GM23338 (cell line): ENCODE data around the gene SLC6A3. TPM values are rescaled to one million over a fixed set of nuclear protein-coding genes. Genes with fewer than 3 reads are reported as not detected.

Source experiments
- ATAC-seq: fragments of 200-7000 bp; cut with Tn5 transposase; 3 replicates; pipeline ENCODE4 v1.9.1; 2020
- DNase-seq: peaks from one replicate; pipeline ENCODE4 v3.0.0-alpha.2; 2015; ENCODE audit warnings: low spot score
- H2AFZ ChIP-seq: fragments of 200-600 bp; sonication (generic); 2 replicates; pipeline ENCODE4 v1.8.0; 2016; ENCODE audit warnings: antibody characterized with exemption, mild to moderate bottlenecking, moderate library complexity
- H3F3A ChIP-seq: fragments of 200-600 bp; sonication (generic); replicated peaks from 2 replicates; pipeline ENCODE4 v1.8.0; 2017; ENCODE audit warnings: antibody characterized with exemption, mixed run types, low read depth
- H3K27ac ChIP-seq: fragments of 200-600 bp; sonication (generic); 2 replicates; pipeline ENCODE4 v1.6.1; 2016; ENCODE audit warnings: low read depth
- H3K27me3 ChIP-seq: fragments of 200-600 bp; sonication (generic); 2 replicates; pipeline ENCODE4 v1.8.0; 2016; ENCODE audit warnings: mild to moderate bottlenecking, mixed run types, moderate library complexity; ENCODE audit not compliant: insufficient read depth
- H3K36me3 ChIP-seq: fragments of 200-600 bp; sonication (generic); 2 replicates; pipeline ENCODE4 v1.8.0; 2016; ENCODE audit warnings: mild to moderate bottlenecking; ENCODE audit not compliant: insufficient read depth
- H3K4me1 ChIP-seq: fragments of 200-600 bp; sonication (generic); 2 replicates; pipeline ENCODE4 v1.8.0; 2016; ENCODE audit warnings: mild to moderate bottlenecking, moderate library complexity; ENCODE audit not compliant: insufficient read depth
- H3K4me2 ChIP-seq: fragments of 200-600 bp; sonication (generic); 2 replicates; pipeline ENCODE4 v1.7.1; 2017; ENCODE audit warnings: mixed run types
- H3K4me3 ChIP-seq: fragments of 200-600 bp; sonication (generic); 2 replicates; pipeline ENCODE4 v1.6.1; 2016; ENCODE audit warnings: mixed run types
- H3K79me2 ChIP-seq: fragments of 200-600 bp; sonication (generic); replicated peaks from 2 replicates; pipeline ENCODE4 v1.8.0; 2017; ENCODE audit warnings: mild to moderate bottlenecking; ENCODE audit not compliant: insufficient read depth
- H3K9me2 ChIP-seq: fragments of 200-600 bp; sonication (generic); 2 replicates; pipeline ENCODE4 v1.8.0; 2017; ENCODE audit not compliant: insufficient read depth
- H4K20me1 ChIP-seq: fragments of 200-600 bp; sonication (generic); replicated peaks from 2 replicates; pipeline ENCODE4 v1.8.0; 2017; ENCODE audit warnings: mild to moderate bottlenecking; ENCODE audit not compliant: insufficient read depth
- H3K27ac Mint-ChIP-seq: 2 replicates; pipeline ENCODE4 v1.8.0; 2020; ENCODE audit warnings: inconsistent platforms, mild to moderate bottlenecking, moderate library complexity, mixed read lengths
- H3K27me3 Mint-ChIP-seq: 3 replicates; pipeline ENCODE4 v1.8.0; 2022; ENCODE audit warnings: low read depth, mild to moderate bottlenecking, moderate library complexity, mixed read lengths, inconsistent platforms; ENCODE audit not compliant: insufficient read depth, poor library complexity
- H3K36me3 Mint-ChIP-seq: 3 replicates; pipeline ENCODE4 v1.8.0; 2021; ENCODE audit warnings: low read depth, mild to moderate bottlenecking, inconsistent platforms, moderate library complexity, mixed read lengths
- H3K4me1 Mint-ChIP-seq: 3 replicates; pipeline ENCODE4 v1.8.0; 2020; ENCODE audit warnings: mild to moderate bottlenecking, inconsistent platforms, mixed read lengths
- H3K4me3 Mint-ChIP-seq: 3 replicates; pipeline ENCODE4 v1.8.0; 2021; ENCODE audit warnings: moderate library complexity, mild to moderate bottlenecking, inconsistent platforms, mixed read lengths
- H3K9me3 Mint-ChIP-seq: 3 replicates; pipeline ENCODE4 v1.8.0; 2020; ENCODE audit warnings: moderate library complexity, mild to moderate bottlenecking, inconsistent platforms, mixed read lengths
- CREB1 ChIP-seq: fragments of 250-450 bp; sonication (Bioruptor Pico); IDR thresholded peaks from 2 replicates; pipeline ENCODE4 v1.5.0; 2020; ENCODE audit warnings: low read depth, mild to moderate bottlenecking, moderate library complexity
- CTCF ChIP-seq, 2 experiments: fragments of 200-600 bp in 1 of 2; sonication (generic) in 1 of 2; conservative IDR thresholded peaks; 2 replicates each; pipeline versions ENCODE4 v1.5.1 to v1.6.1; 2016 to 2017; ENCODE audit warnings: antibody characterized with exemption in 2 of 2, low read depth in 2 of 2, mild to moderate bottlenecking in 2 of 2, moderate library complexity in 1 of 2
- ETS1 ChIP-seq: IDR thresholded peaks from 2 replicates; pipeline ENCODE4 v1.6.1; 2016; ENCODE audit warnings: antibody characterized with exemption
- EZH2 ChIP-seq: fragments of 200-600 bp; sonication (generic); IDR thresholded peaks from one replicate; pipeline ENCODE4 v1.8.0; 2017; ENCODE audit warnings: antibody characterized with exemption, mild to moderate bottlenecking, low read depth; ENCODE audit not compliant: unreplicated experiment
- EZH2phosphoT487 ChIP-seq: fragments of 200-600 bp; sonication (generic); IDR thresholded peaks from one replicate; pipeline ENCODE4 v1.8.1; 2018; ENCODE audit warnings: antibody characterized with exemption; ENCODE audit not compliant: unreplicated experiment
- POLR2AphosphoS5 ChIP-seq: IDR thresholded peaks from 2 replicates; pipeline ENCODE4 v1.6.1; 2016; ENCODE audit warnings: antibody characterized with exemption, low read depth
- STAT1 ChIP-seq: IDR thresholded peaks from one replicate; pipeline ENCODE4 v1.6.1; 2016; ENCODE audit warnings: antibody characterized with exemption; ENCODE audit not compliant: unreplicated experiment
- ZNF114 ChIP-seq: fragments of 250-450 bp; sonication (Bioruptor Pico); IDR thresholded peaks from 2 replicates; pipeline ENCODE4 v1.5.0; 2020; ENCODE audit warnings: mild to moderate bottlenecking, moderate library complexity
- ZNF331 ChIP-seq: fragments of 250-450 bp; sonication (Bioruptor Pico); IDR thresholded peaks from 2 replicates; pipeline ENCODE4 v1.5.0; 2020; ENCODE audit warnings: low read depth, mild to moderate bottlenecking, moderate library complexity
- ZNF462 ChIP-seq: fragments of 250-450 bp; sonication (Bioruptor Pico); IDR thresholded peaks from 2 replicates; pipeline ENCODE4 v1.5.0; 2020; ENCODE audit warnings: mild to moderate bottlenecking, moderate library complexity
- polyA plus RNA-seq: library from polyadenylated mRNA; unstranded; fragments of >200 nt; fragmentation: Nextera tagmentation; extraction: Ambion mirVana; gene quantifications from 2 replicates; pipeline ENCODE4 v1.2.1, GENCODE V29; 2016
- total RNA-seq: library from RNA; depleted of rRNA; stranded (reverse); fragments of >200 nt; shearing (Covaris generic); gene quantifications from 2 replicates; pipeline ENCODE4 v1.2.3, GENCODE V29; 2014

The SLC6A3 gene
- total and polyA plus RNA-seq, 2 experiments from 2014 or later = 0.76 to 1.0 TPM

GRCh38 chr5:1401536-1402138 lies 43.6 kb downstream of the SLC6A3 start (continued):
- no peak for TF ChIP-seq ZNF462 (CRISPR knock-in tag)
- TF ChIP-seq POLR2AphosphoS5 = no peak
- no peak for TF ChIP-seq ZNF331 (CRISPR knock-in tag)

GRCh38 chr5:1400936-1401335 lies 44.3 kb downstream of the SLC6A3 start:
- H3K4me2 ChIP-seq = no peak overlapping the region
- ATAC-seq (no peak), DNase-seq (no peak)
- no peak overlapping the region for H3K27ac ChIP-seq
- no peaks in the 10 kb centered on the region for H3K9me2 ChIP-seq
- H3K27ac Mint-ChIP-seq = no peak overlapping the region
- H4K20me1 ChIP-seq = no peaks in the 10 kb centered on the region
- no peaks in the 10 kb centered on the region; the same call in 2 of the 3 replicates for H3K9me3 Mint-ChIP-seq
- no peaks in the 10 kb centered on the region; the same call in 2 of the 3 replicates for H3K36me3 Mint-ChIP-seq
- no peak overlapping the region for H2AFZ ChIP-seq
- no peak overlapping the region for H3K4me3 ChIP-seq
- no peak overlapping the region for H3K4me3 Mint-ChIP-seq
- no peaks in the 10 kb centered on the region for H3K79me2 ChIP-seq
- H3F3A ChIP-seq = no peaks in the 10 kb centered on the region
- H3K27me3 Mint-ChIP-seq = peaks cover 16% of the 10 kb centered on the region
- no peaks in the 10 kb centered on the region for H3K36me3 ChIP-seq
- peaks cover 5% of the 10 kb centered on the region for H3K4me1 Mint-ChIP-seq
- no peaks in the 10 kb centered on the region for H3K27me3 ChIP-seq
- H3K4me1 ChIP-seq = no peaks in the 10 kb centered on the region
- TF ChIP-seq EZH2 (no peak), POLR2AphosphoS5 (no peak), ZNF114 (CRISPR knock-in tag) (no peak), EZH2phosphoT487 (no peak), ETS1 (no peak), CTCF (conservative IDR thresholded peaks at IDR 0.05; ENCODE audit: low read depth in 2 of 2) (no peak), ZNF331 (CRISPR knock-in tag) (no peak), CREB1 (CRISPR knock-in tag) (no peak), STAT1 (no peak)
